SHP77 treated with DMSO at 0.1 percent for 48 hours (cell line): ENCODE measurements around the gene ZFYVE19.

ENCODE experiments used
- DNase-seq: peaks from one replicate; lab custom pipeline; 2025; lab: John Stamatoyannopoulos, UW

ZFYVE19 gene

GRCh38 chr15:40775740-40776536 is 31.0 kb upstream of the ZFYVE19 start:
- no peak for DNase-seq

- no peak for DNase-seq
These were observed 30.2 kb upstream of the ZFYVE19 start for GRCh38 chr15:40776537-40777141.

DNA sequence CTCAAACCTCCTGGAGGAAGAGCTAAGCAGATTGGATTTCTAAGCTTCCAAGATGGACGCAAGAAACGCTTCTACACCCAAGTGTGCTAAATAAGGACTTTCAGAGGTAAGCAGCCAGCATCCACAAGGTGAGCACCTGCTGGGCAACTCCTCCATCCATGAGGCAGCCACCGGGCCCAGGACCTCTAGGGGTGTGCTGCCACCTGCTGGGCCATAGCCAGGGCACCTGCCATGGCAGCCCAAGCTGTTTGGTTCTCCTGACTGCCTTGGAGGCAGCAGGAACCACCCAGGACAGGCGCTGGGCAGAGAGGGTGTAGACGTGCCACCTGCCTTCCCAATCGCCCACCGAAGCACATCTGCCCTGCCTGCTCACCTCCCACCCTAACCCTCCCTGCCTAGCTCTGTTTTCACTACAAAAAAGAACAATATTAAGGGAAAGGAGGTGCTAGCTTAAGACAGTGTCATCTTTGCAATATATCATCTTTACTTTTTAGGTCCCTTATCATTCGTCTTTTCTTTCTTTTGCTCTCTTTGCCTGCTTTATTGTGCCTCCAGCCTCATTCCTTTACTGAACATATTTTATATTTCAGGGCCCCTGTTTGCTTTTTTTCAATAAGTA is 24.2 kb upstream of the ZFYVE19 start:
- peak; percentile 34 for DNase-seq

GRCh38 chr15:40785164-40785563 is 21.7 kb upstream of the ZFYVE19 start:
- DNase-seq = no peak

DNA sequence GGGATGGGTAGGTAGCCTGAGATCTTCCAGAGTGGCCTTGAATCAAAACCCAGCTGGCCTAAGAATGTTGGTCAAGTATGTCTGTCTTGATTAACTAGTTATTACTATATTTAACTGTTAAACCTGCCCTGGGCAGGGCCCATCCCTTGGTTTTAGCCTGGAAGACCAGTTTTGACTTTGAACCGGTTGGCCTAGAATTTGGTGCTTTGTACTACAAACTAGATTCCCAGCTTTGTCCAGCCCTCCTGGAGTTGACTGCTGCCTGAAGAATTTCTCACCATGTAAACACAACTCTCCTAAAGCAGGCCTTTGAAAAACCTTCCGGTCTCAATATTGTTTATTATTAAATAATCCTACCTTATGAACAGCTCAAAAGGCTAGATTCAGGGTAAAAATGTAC is 21.1 kb upstream of the ZFYVE19 start:
- no peak for DNase-seq

DNA sequence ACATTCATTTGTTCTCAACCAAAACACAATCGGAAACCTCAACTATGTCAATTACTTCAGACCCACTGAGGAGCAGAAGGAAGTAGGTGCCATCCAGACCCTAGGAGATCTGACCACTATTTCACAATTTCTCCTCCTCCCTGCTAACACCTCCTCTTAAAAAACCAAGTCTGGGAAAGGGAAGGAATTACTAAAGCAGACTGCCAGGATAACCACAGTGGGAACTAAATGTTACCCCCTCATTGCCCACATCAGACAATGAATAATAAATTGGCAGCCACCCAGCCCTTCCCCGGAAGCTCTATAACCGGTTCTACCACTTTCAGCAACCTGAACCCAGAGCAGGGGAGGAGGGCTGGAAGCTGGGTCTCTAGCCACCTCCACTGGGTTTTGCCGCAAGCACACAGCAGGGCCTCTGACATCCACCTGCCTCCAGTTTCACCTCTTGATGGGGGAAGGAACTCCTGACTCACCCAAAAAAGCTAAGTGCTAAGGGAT is 19.5 kb upstream of the ZFYVE19 start:
- no peak for DNase-seq

DNA sequence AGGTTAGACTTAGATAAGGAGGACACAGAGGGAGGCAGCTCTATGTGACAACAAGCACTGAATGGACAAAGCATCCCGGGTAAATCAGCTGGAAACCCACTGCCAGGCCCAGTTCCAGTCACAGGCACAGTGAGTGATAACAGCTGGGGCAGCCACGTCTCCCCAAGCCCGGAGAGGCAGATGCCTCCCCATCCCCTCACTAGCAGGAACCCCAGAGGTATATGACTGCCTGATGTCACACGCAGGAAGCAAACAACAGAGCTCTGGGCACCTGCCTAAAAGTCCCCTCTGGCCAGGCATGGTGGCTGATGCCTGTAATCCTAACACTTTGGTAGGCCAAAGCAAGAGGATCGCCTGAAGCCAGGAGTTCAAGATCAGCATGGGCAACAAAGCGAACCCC is 18.9 kb upstream of the ZFYVE19 start:
- DNase-seq = no peak

GRCh38 chr15:40789119-40789518 is 17.8 kb upstream of the ZFYVE19 start:
- no peak for DNase-seq

- DNase-seq = no peak
These were observed 16.9 kb upstream of the ZFYVE19 start for GRCh38 chr15:40789999-40790398.

DNA sequence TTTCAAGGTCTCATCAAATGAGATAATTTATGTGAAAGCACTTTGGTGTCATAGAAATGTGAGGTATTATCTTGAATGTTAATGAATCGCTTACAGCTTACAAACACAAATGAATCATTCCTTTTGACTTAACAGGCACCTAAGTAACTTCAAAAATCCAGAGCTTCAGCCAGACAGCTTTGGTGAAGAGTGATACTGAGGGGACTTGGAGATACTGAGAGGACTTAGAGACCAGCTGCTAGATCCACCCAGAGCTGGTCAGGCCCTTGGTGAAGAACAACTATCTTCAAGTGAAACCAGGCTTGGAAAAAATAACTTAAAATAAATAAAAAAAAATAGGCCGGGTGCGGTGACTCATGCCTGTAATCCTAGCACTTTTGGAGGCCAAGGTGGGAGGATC is 16.2 kb upstream of the ZFYVE19 start:
- DNase-seq = no peak

DNA sequence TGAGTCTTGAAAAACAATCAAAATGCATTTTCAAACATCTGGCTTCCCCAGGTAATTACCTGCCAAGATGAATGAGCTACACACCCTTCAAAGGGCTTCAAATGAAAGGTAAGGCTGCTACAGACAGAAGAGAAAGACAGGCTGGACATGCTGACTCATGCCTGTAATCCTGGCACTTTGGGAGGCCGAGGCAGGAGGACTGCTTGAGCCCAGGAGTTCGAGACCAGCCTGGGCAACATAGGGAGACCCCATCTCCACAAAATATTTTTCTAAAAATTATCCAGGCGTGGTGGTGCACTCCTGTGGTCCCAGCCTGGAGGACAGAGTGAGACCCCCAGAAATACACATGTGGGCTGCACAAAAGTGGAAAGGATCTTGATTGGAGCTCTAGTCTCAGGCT is 14.5 kb upstream of the ZFYVE19 start:
- DNase-seq = no peak

- DNase-seq = peak; percentile 45
These were observed 13.5 kb upstream of the ZFYVE19 start for GRCh38 chr15:40793216-40793989.

GRCh38 chr15:40796041-40796440 is 10.8 kb upstream of the ZFYVE19 start:
- no peak for DNase-seq

DNA sequence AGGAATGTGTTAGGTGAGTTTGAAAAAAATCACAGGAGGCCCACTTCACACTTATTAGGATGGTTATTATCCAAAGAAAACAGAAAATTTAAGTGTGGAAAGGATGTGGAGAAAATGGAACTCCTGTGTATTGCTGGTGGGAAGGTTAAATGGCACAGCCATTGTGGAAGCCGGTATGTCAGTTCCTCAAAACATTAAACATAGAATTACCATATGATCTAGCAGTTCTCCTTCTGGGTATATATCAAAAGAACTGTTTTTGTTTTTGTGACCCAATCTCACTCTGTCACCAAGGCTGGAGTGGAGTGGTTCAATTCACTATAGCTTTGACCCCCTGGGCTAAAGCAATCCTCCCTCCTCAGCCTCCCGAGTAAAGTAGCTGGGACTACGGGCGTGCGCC is 10.4 kb upstream of the ZFYVE19 start:
- no peak for DNase-seq

DNA sequence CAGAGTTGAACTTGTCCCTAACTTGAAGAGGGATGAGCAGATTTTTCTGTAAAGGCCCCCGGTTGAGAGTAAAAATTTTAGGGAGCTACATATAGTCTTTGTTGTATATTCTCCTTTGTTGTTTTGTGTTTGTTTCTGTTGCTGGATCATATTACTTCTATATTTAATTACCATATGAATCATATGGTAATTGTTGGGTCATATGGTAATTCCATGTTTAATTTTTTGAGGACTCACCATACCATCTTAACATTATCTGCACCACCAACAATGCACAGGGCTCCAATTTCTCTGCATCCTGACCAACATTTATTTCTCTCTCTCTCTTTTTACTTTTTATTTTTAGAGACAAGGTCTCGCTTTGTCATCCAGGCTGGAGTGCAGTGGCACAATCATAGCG is 7.4 kb upstream of the ZFYVE19 start:
- no peak for DNase-seq

DNA sequence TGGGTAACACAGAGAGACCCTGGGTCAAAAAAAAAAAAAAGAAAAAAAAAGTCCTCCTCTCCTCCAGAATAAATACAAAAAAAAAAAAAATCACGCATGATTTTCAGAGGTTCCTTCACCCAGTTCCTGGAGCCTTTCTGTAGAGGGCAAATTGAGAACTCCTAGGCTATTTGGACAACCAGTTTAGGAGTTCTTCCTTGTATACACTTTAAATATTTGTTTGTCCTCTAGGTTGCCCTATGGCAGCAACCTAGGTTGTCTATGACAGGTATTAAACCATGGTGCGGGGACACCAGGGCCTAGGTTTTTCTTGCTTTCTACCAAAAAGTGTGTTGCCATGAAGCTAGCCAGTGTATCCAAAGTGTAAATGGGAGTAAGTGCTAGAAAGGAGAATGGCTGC is 3.8 kb upstream of the ZFYVE19 start:
- no peak for DNase-seq

GRCh38 chr15:40803688-40804087 is 3.2 kb upstream of the ZFYVE19 start:
- DNase-seq = no peak

DNA sequence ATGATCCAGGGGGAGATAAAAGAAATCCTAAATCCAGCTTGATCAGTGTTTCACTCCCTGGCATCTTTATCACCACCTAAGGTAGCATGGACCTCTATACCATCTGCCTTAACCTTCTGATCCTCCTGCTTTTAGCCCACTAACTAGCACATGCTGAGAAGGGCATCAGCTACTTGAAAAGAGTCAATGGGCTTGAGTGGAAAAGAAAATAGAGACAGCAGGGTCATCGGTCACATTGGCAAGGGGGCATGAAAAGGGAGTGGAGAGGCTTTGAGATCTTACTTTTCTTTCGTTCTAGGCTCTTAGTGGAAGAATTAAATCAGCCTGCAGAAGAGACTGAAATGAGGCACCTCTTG is 239 bp upstream of the ZFYVE19 start:
- peak; percentile 20 for DNase-seq

- no peak for DNase-seq
These were observed 1.1 kb downstream of the ZFYVE19 start for GRCh38 chr15:40807888-40808461.

GRCh38 chr15:40808861-40809450 is 2.1 kb downstream of the ZFYVE19 start:
- no peak for DNase-seq

DNA sequence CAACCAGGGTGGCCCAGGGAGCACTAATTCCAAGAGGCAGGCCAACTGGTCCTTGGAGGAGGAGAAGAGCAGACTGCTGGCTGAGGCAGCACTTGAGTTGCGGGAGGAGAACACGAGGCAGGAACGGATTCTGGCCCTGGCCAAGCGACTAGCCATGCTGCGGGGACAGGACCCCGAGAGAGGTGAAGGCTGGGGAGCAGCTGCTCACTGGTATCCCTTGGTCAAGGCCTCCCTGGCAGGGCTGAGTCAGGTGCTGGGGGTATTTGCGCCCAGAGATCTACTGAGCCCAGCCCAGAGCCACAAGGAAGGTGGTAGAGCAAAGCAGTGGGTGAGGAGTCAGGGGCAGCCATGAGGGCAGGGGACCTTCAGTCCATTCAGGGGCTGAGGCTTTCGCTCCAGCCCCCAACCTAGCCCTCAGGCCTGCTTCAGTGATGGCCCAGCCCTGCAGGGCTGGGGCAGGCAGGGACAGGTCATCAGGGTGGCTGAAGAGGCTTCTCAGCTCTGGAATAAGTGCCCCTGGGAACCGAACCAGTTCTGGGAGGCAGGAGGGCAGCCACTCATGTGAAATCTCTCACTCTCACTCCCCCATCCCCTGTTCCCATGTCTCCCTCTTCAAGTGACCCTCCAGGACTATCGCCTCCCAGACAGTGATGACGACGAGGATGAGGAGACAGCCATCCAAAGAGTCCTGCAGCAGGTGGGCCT is 6.0 kb downstream of the ZFYVE19 start:
- no peak for DNase-seq
